Measurements from ENCODE around the gene TLK2.
A peak's percentile ranks its signal among the peaks of the same experiment; 100 is the strongest.
"Not testable (repeated sequence)": the region's sequence is repeated elsewhere in the genome, so short reads cannot be mapped to it uniquely, and the experiment has no call there.

Gene TLK2

GRCh38 chr17:62612289-62612688, 133.7 kb downstream of the TLK2 start:
- not testable (repeated sequence) for H3K4me3 Mint-ChIP-seq; H3K27me3 Mint-ChIP-seq (ENCODE audit: low read depth); DNase-seq (ENCODE audit: low spot score); H3K27ac Mint-ChIP-seq; H3K4me1 Mint-ChIP-seq (ENCODE audit: low read depth); H3K9me3 Mint-ChIP-seq
- H3K36me3 Mint-ChIP-seq (ENCODE audit: low read depth) = peaks cover 52% of the 10 kb centered on the region

- DNase-seq (ENCODE audit: low spot score); H3K27me3 Mint-ChIP-seq (ENCODE audit: low read depth); H3K27ac Mint-ChIP-seq; H3K9me3 Mint-ChIP-seq; H3K4me3 Mint-ChIP-seq; H3K4me1 Mint-ChIP-seq (ENCODE audit: low read depth): not testable (repeated sequence)
- H3K36me3 Mint-ChIP-seq (ENCODE audit: low read depth) = peaks cover 45% of the 10 kb centered on the region
These were observed 134.5 kb downstream of the TLK2 start for GRCh38 chr17:62613095-62613494.

- Mint-ChIP-seq H3K27ac (no peak overlapping the region), H3K27me3 (ENCODE audit: low read depth) (no peaks in the 10 kb centered on the region), H3K9me3 (no peaks in the 10 kb centered on the region), H3K36me3 (ENCODE audit: low read depth) (peaks cover 39% of the 10 kb centered on the region), H3K4me1 (ENCODE audit: low read depth) (peaks cover 5% of the 10 kb centered on the region), H3K4me3 (no peak overlapping the region)
- no peak for DNase-seq (ENCODE audit: low spot score)
These were observed 135.5 kb downstream of the TLK2 start for GRCh38 chr17:62614142-62614541.

GRCh38 chr17:62615503-62615902, 136.9 kb downstream of the TLK2 start:
- DNase-seq (ENCODE audit: low spot score) = no peak
- no peaks in the 10 kb centered on the region for H3K9me3 Mint-ChIP-seq
- peaks cover 30% of the 10 kb centered on the region for H3K36me3 Mint-ChIP-seq (ENCODE audit: low read depth)
- no peak overlapping the region for H3K4me3 Mint-ChIP-seq
- no peak overlapping the region for H3K27ac Mint-ChIP-seq
- no peaks in the 10 kb centered on the region for H3K27me3 Mint-ChIP-seq (ENCODE audit: low read depth)
- peaks cover under 1% of the 10 kb centered on the region for H3K4me1 Mint-ChIP-seq (ENCODE audit: low read depth)

GRCh38 chr17:62616993-62617893, 138.6 kb downstream of the TLK2 start:
- no peak for DNase-seq (ENCODE audit: low spot score)
- Mint-ChIP-seq H3K9me3 (no peaks in the 10 kb centered on the region), H3K27me3 (ENCODE audit: low read depth) (no peaks in the 10 kb centered on the region), H3K4me3 (no peak overlapping the region), H3K4me1 (ENCODE audit: low read depth) (no peaks in the 10 kb centered on the region), H3K27ac (peak overlapping the region; percentile 52), H3K36me3 (ENCODE audit: low read depth) (peaks cover 14% of the 10 kb centered on the region)

GRCh38 chr17:62617894-62618472, 139.4 kb downstream of the TLK2 start:
- DNase-seq (ENCODE audit: low spot score) = no peak
- Mint-ChIP-seq H3K4me3 (no peak overlapping the region), H3K27me3 (ENCODE audit: low read depth) (no peaks in the 10 kb centered on the region), H3K9me3 (no peaks in the 10 kb centered on the region), H3K27ac (no peak overlapping the region), H3K36me3 (ENCODE audit: low read depth) (peaks cover 13% of the 10 kb centered on the region), H3K4me1 (ENCODE audit: low read depth) (no peaks in the 10 kb centered on the region)

GRCh38 chr17:62618647-62619416, 140.2 kb downstream of the TLK2 start:
- Mint-ChIP-seq H3K27me3 (ENCODE audit: low read depth) (no peaks in the 10 kb centered on the region), H3K9me3 (no peaks in the 10 kb centered on the region), H3K4me3 (no peak overlapping the region), H3K4me1 (ENCODE audit: low read depth) (no peaks in the 10 kb centered on the region), H3K27ac (no peak overlapping the region), H3K36me3 (ENCODE audit: low read depth) (peaks cover 10% of the 10 kb centered on the region)
- no peak for DNase-seq (ENCODE audit: low spot score)

GRCh38 chr17:62619417-62620155, 141.0 kb downstream of the TLK2 start:
- Mint-ChIP-seq H3K27ac (no peak overlapping the region), H3K36me3 (ENCODE audit: low read depth) (peaks cover 6% of the 10 kb centered on the region), H3K27me3 (ENCODE audit: low read depth) (no peaks in the 10 kb centered on the region), H3K9me3 (no peaks in the 10 kb centered on the region), H3K4me3 (no peak overlapping the region), H3K4me1 (ENCODE audit: low read depth) (no peaks in the 10 kb centered on the region)
- no peak for DNase-seq (ENCODE audit: low spot score)

GRCh38 chr17:62621223-62621622, 142.6 kb downstream of the TLK2 start:
- Mint-ChIP-seq H3K9me3 (no peaks in the 10 kb centered on the region), H3K27me3 (ENCODE audit: low read depth) (peaks cover 8% of the 10 kb centered on the region), H3K27ac (no peak overlapping the region), H3K4me1 (ENCODE audit: low read depth) (no peaks in the 10 kb centered on the region), H3K36me3 (ENCODE audit: low read depth) (peaks cover 1% of the 10 kb centered on the region), H3K4me3 (no peak overlapping the region)
- DNase-seq (ENCODE audit: low spot score) = no peak

GRCh38 chr17:62625184-62625869, 146.7 kb downstream of the TLK2 start:
- H3K9me3 Mint-ChIP-seq = no peaks in the 10 kb centered on the region
- H3K4me1 Mint-ChIP-seq (ENCODE audit: low read depth) = peaks cover 5% of the 10 kb centered on the region
- peaks cover 1% of the 10 kb centered on the region for H3K36me3 Mint-ChIP-seq (ENCODE audit: low read depth)
- peak overlapping the region; percentile 7 for H3K4me3 Mint-ChIP-seq
- DNase-seq (ENCODE audit: low spot score) = no peak
- no peak overlapping the region for H3K27ac Mint-ChIP-seq
- H3K27me3 Mint-ChIP-seq (ENCODE audit: low read depth) = peaks cover 31% of the 10 kb centered on the region

GRCh38 chr17:62625870-62626200, 147.2 kb downstream of the TLK2 start:
- H3K4me3 Mint-ChIP-seq = peak overlapping the region; percentile 8
- peaks cover 1% of the 10 kb centered on the region for H3K36me3 Mint-ChIP-seq (ENCODE audit: low read depth)
- no peaks in the 10 kb centered on the region for H3K9me3 Mint-ChIP-seq
- no peak overlapping the region for H3K27ac Mint-ChIP-seq
- H3K27me3 Mint-ChIP-seq (ENCODE audit: low read depth) = peaks cover 33% of the 10 kb centered on the region
- DNase-seq (ENCODE audit: low spot score) = no peak
- peaks cover 5% of the 10 kb centered on the region for H3K4me1 Mint-ChIP-seq (ENCODE audit: low read depth)

GRCh38 chr17:62626719-62627218, 148.1 kb downstream of the TLK2 start:
- H3K4me1 Mint-ChIP-seq (ENCODE audit: low read depth) = peaks cover 5% of the 10 kb centered on the region
- peaks cover 1% of the 10 kb centered on the region for H3K36me3 Mint-ChIP-seq (ENCODE audit: low read depth)
- DNase-seq (ENCODE audit: low spot score) = no peak
- no peak overlapping the region for H3K27ac Mint-ChIP-seq
- H3K4me3 Mint-ChIP-seq = peak overlapping the region; percentile 38
- H3K9me3 Mint-ChIP-seq = no peaks in the 10 kb centered on the region
- H3K27me3 Mint-ChIP-seq (ENCODE audit: low read depth) = peaks cover 33% of the 10 kb centered on the region

GRCh38 chr17:62627219-62627903, 148.7 kb downstream of the TLK2 start, which contains the start of gene MRC2:
Gene MRC2 (plus strand): TSS chr17:62627670. CDS start chr17:62627803, 133 bp downstream.
- Mint-ChIP-seq H3K27ac (peak within 1 kb of the TSS; percentile 6), H3K36me3 (ENCODE audit: low read depth) (peaks cover 1% of the 10 kb centered on the region), H3K4me3 (peak within 1 kb of the TSS; percentile 73), H3K9me3 (no peaks in the 10 kb centered on the region), H3K4me1 (ENCODE audit: low read depth) (peaks cover 5% of the 10 kb centered on the region), H3K27me3 (ENCODE audit: low read depth) (peaks cover 34% of the 10 kb centered on the region)
- peak; percentile 20 for DNase-seq (ENCODE audit: low spot score)
